CD4-positive, alpha-beta T cell treated with Interleukin-17A for 1 hour (primary cell): ENCODE measurements around the gene ARPC3.
"Not testable (repeated sequence)": the region's sequence is repeated elsewhere in the genome, so short reads cannot be mapped to it uniquely, and the experiment has no call there.

Source experiments
- DNase-seq: peaks from one replicate; pipeline ENCODE4 v3.0.0-alpha.2; 2020

Gene ARPC3

GRCh38 chr12:110410086-110410485, 40.1 kb downstream of the ARPC3 start:
- not testable (repeated sequence) for DNase-seq

GRCh38 chr12:110405126-110405662, 44.9 kb downstream of the ARPC3 start:
- not testable (repeated sequence) for DNase-seq

GRCh38 chr12:110403976-110404682, 46.0 kb downstream of the ARPC3 start:
- peak; percentile 85 for DNase-seq

GRCh38 chr12:110403146-110403975, 46.8 kb downstream of the ARPC3 start, which contains the start of gene ANAPC7:
Gene ANAPC7 (minus strand): TSS chr12:110403708. CDS start chr12:110403627, 81 bp downstream.
- DNase-seq, result peak; percentile 90
